GM12878 (cell line): ENCODE results near the gene PRKAG3. TPM values are rescaled to one million over a fixed set of nuclear protein-coding genes. Genes with fewer than 3 reads are reported as not detected.

Experiments used
- ATAC-seq: fragments of 200-7000 bp; cut with Tn5 transposase; 3 replicates; pipeline ENCODE4 v1.9.1; 2020; ENCODE audit warnings: mild to moderate bottlenecking, moderate library complexity
- BruUV-seq: library from RNA; stranded (reverse); fragments of 400-500 nt; replicated peaks from 2 replicates; lab custom pipeline; 2021; lab: Mats Ljungman, UMichigan
- CTCF ChIA-PET: fragments of 300-600 bp; sonication (Branson Sonifier 250); formaldehyde crosslinking; extraction: SDS; loops from one replicate; lab custom pipeline; 2021; ENCODE audit warnings: inconsistent platforms; lab: Yijun Ruan, JAX
- POLR2A ChIA-PET: fragments of 350-600 bp; formaldehyde crosslinking; extraction: SDS; loops from one replicate; lab custom pipeline; 2021; ENCODE audit warnings: inconsistent platforms; lab: Charles Lee
- RAD21 ChIA-PET: fragments of 300-600 bp; sonication (Branson Sonifier 250); formaldehyde crosslinking; loops from one replicate; lab custom pipeline; 2023; ENCODE audit warnings: antibody characterized with exemption; ENCODE audit not compliant: unreplicated experiment; lab: Charles Lee
- SMC1A ChIA-PET: fragments of 300-600 bp; sonication (Branson Sonifier 250); formaldehyde crosslinking; loops from one replicate; lab custom pipeline; 2023; ENCODE audit not compliant: unreplicated experiment, uncharacterized antibody; lab: Charles Lee
- DNase-seq: peaks from one replicate; pipeline ENCODE4 v3.0.0-alpha.2; 2011; ENCODE audit warnings: low read depth, low spot score
- FAIRE-seq: peaks from 3 replicates; lab custom pipeline; 2011; peaks lifted over from hg19 to GRCh38; lab: Jason Lieb, UNC
- H2AFZ ChIP-seq: 2 replicates; pipeline ENCODE4 v1.6.0; 2011; ENCODE audit warnings: low read depth, low read length, control low read depth; ENCODE audit not compliant: control insufficient read depth
- H3K27ac ChIP-seq: 2 replicates; pipeline ENCODE4 v1.5.1; 2011; ENCODE audit warnings: control low read depth; ENCODE audit not compliant: control insufficient read depth, insufficient read depth
- H3K27me3 ChIP-seq, 2 experiments: replicated peaks in 1 of 2; 2 replicates each; pipeline versions ENCODE4 v1.6.0 to v1.6.1; 2011; ENCODE audit warnings: low read length in 1 of 2; ENCODE audit not compliant: control insufficient read depth in 2 of 2, insufficient read depth in 2 of 2
- H3K36me3 ChIP-seq, 2 experiments: 2 replicates each; pipeline ENCODE4 v1.5.1; 2011; ENCODE audit warnings: low read length in 1 of 2; ENCODE audit not compliant: control insufficient read depth in 2 of 2, insufficient read depth in 2 of 2
- H3K4me1 ChIP-seq: 2 replicates; pipeline ENCODE4 v1.6.1; 2011; ENCODE audit warnings: mild to moderate bottlenecking, low read length, moderate library complexity, mixed read lengths; ENCODE audit not compliant: control insufficient read depth, insufficient read depth
- H3K4me2 ChIP-seq: 2 replicates; pipeline ENCODE4 v1.6.0; 2011; ENCODE audit warnings: control low read depth; ENCODE audit not compliant: control insufficient read depth, insufficient read depth
- H3K4me3 ChIP-seq: fragments of 200-600 bp; sonication (generic); 2 replicates; pipeline ENCODE4 v1.5.1; 2016
- H3K79me2 ChIP-seq: 2 replicates; pipeline ENCODE4 v1.6.0; 2011; ENCODE audit warnings: low read length; ENCODE audit not compliant: control insufficient read depth, insufficient read depth
- H3K9ac ChIP-seq: 2 replicates; pipeline ENCODE4 v1.8.0; 2011; ENCODE audit warnings: low read length, control low read depth, mixed read lengths; ENCODE audit not compliant: control insufficient read depth, insufficient read depth
- H3K9me3 ChIP-seq: replicated peaks from 3 replicates; pipeline ENCODE4 v1.5.1; 2011; ENCODE audit warnings: mild to moderate bottlenecking, low read length; ENCODE audit not compliant: control insufficient read depth, insufficient read depth
- H4K20me1 ChIP-seq: 2 replicates; pipeline ENCODE4 v1.6.0; 2011; ENCODE audit not compliant: control insufficient read depth, insufficient read depth
- ATF3 ChIP-seq: IDR thresholded peaks from 2 replicates; pipeline ENCODE4 v1.6.1; 2011; ENCODE audit warnings: low read depth, mild to moderate bottlenecking, low read length, moderate library complexity, borderline replicate concordance; ENCODE audit errors: extremely low read depth
- BACH1 ChIP-seq: fragments of 450-650 bp; IDR thresholded peaks from 2 replicates; pipeline ENCODE4 v1.6.1; 2017; ENCODE audit warnings: mild to moderate bottlenecking, borderline replicate concordance
- BCL11A ChIP-seq: IDR thresholded peaks from 2 replicates; pipeline ENCODE4 v1.6.1; 2011; ENCODE audit warnings: low read depth, low read length
- CTCF ChIP-seq, 3 experiments: IDR thresholded peaks in 2 of 3; conservative IDR thresholded peaks in 1 of 3; 2 replicates each; pipeline ENCODE4 v1.5.1; 2011; ENCODE audit warnings: low read depth in 3 of 3, low read length in 3 of 3, mild to moderate bottlenecking in 3 of 3, control low read depth in 2 of 3, moderate library complexity in 2 of 3, inconsistent platforms in 1 of 3, mixed read lengths in 1 of 3; ENCODE audit not compliant: control insufficient read depth in 2 of 3, insufficient read depth in 1 of 3; ENCODE audit errors: extremely low read depth in 1 of 3
- HDAC6 ChIP-seq: fragments of 200-600 bp; sonication (generic); IDR thresholded peaks from one replicate; pipeline ENCODE4 v1.8.0; 2017; ENCODE audit warnings: antibody characterized with exemption; ENCODE audit not compliant: unreplicated experiment
- IKZF2 ChIP-seq, 2 experiments: fragments of 450-650 bp; IDR thresholded peaks; 2 replicates each; pipeline ENCODE4 v1.6.1; 2017; ENCODE audit warnings: mild to moderate bottlenecking in 2 of 2, moderate library complexity in 2 of 2
- IRF3 ChIP-seq: fragments of 450-650 bp; IDR thresholded peaks from 2 replicates; pipeline ENCODE4 v1.6.1; 2014; ENCODE audit warnings: mild to moderate bottlenecking
- KLF5 ChIP-seq: fragments of 450-650 bp; IDR thresholded peaks from 2 replicates; pipeline ENCODE4 v1.6.1; 2014; ENCODE audit warnings: mild to moderate bottlenecking; ENCODE audit not compliant: partially characterized antibody
- NFYA ChIP-seq: IDR thresholded peaks from 2 replicates; pipeline ENCODE4 v1.6.1; 2011; ENCODE audit warnings: low read depth, mild to moderate bottlenecking, low read length, improper control_type of control experiment, borderline replicate concordance
- PKNOX1 ChIP-seq: fragments of 450-650 bp; IDR thresholded peaks from 2 replicates; pipeline ENCODE4 v1.6.1; 2016; ENCODE audit warnings: mild to moderate bottlenecking
- SIN3A ChIP-seq: IDR thresholded peaks from 2 replicates; pipeline ENCODE4 v1.6.1; 2012; ENCODE audit warnings: low read depth, low read length, improper control_type of control experiment
- SMAD1 ChIP-seq: fragments of 450-650 bp; IDR thresholded peaks from 2 replicates; pipeline ENCODE4 v1.6.1; 2018; ENCODE audit warnings: mild to moderate bottlenecking, low read depth; ENCODE audit not compliant: partially characterized antibody
- SMARCA5 ChIP-seq: fragments of 450-650 bp; IDR thresholded peaks from 2 replicates; pipeline ENCODE4 v1.6.1; 2017; ENCODE audit warnings: mild to moderate bottlenecking
- TAF1 ChIP-seq: IDR thresholded peaks from 2 replicates; pipeline ENCODE4 v1.6.1; 2011; ENCODE audit warnings: mild to moderate bottlenecking, low read depth, low read length, borderline replicate concordance
- YY1 ChIP-seq: IDR thresholded peaks from 2 replicates; pipeline ENCODE4 v1.6.1; 2011; ENCODE audit warnings: low read depth, mild to moderate bottlenecking, low read length
- ZBTB11 ChIP-seq: fragments of 450-650 bp; formaldehyde crosslinking; IDR thresholded peaks from 2 replicates; pipeline ENCODE4 v1.5.0; 2022; ENCODE audit warnings: mild to moderate bottlenecking, missing genetic modification characterization
- WGBS: methylation state at CpG from one replicate; pipeline ENCODE4 v1.1.6; 2016; ENCODE audit warnings: low lambda C conversion rate; ENCODE audit not compliant: insufficient replicate concordance, insufficient coverage; ENCODE audit errors: missing lambda C conversion rate; 5-methylcytosine and 5-hydroxymethylcytosine counted together
- in situ Hi-C: fragments of 300-500 bp; cut with MboI; formaldehyde crosslinking; loops from 9 replicates; pipeline ENCODE4 v1.14.3; 2018; ENCODE audit warnings: mixed read lengths
- intact Hi-C: fragments of 100-400 bp; cut with micrococcal nuclease; formaldehyde crosslinking; loops from one replicate; pipeline ENCODE4 v1.14.2; 2022; ENCODE audit not compliant: unreplicated experiment
- polyA plus RNA-seq, 11 experiments: library from polyadenylated mRNA; depleted of rRNA in 4 of 11; unstranded in 6 of 11; stranded (reverse) in 5 of 11; fragments of >200 nt; fragmentation: Nextera tagmentation in 4 of 11; fragmentation: Illumina TruSeq in 1 of 11; extraction: Ambion mirVana in 4 of 11; extraction: Trizol in 1 of 11; gene quantifications; 1 replicate in 1 of 11; 2 replicates in 10 of 11; pipeline versions ENCODE4 v1.2.1 to v1.2.3, GENCODE V29; 2011 to 2016; ENCODE audit warnings: inconsistent platforms in 2 of 11, missing spikeins in 2 of 11, low read depth in 1 of 11
- total RNA-seq, 4 experiments: library from RNA; depleted of rRNA in 3 of 4; stranded (reverse); fragments of >200 nt in 3 of 4; fragmentation: Illumina TruSeq in 1 of 4; extraction: Trizol in 1 of 4; gene quantifications; 2 replicates each; pipeline versions ENCODE4 v1.2.1 to v1.2.3, GENCODE V29; 2013 to 2021

PRKAG3 gene
- total and polyA plus RNA-seq, 10 of the 15 experiments (the other 5 are each of a cell fraction or from before 2014, with no cell fraction given): 0.04 to 0.12 (median 0.06) TPM; not detected in 7

GRCh38 chr2:218837495-218837894 is 5.9 kb upstream of the PRKAG3 start (continued):
- TF ChIP-seq ZBTB11 (no peak), BCL11A (no peak), BACH1 (no peak)

GRCh38 chr2:218834685-218835084 is 3.1 kb upstream of the PRKAG3 start:
- CTCF ChIA-PET: interaction anchor here (0.9 kb wide), 1 partner anchor 42 kb away, joined by 3 read pairs; no protein-coding TSS in a partner anchor
- H3K4me2 ChIP-seq: no peak overlapping the region
- H3K9me3 ChIP-seq: no peaks in the 10 kb centered on the region; the same call in 2 of the 3 replicates
- no peak overlapping the region for H3K4me3 ChIP-seq
- DNase-seq (no peak), ATAC-seq (no peak), FAIRE-seq (no peak)
- SMC1A ChIA-PET: interaction anchor here (0.7 kb wide), 1 partner anchor 13 kb away, joined by 3 read pairs; no protein-coding TSS in a partner anchor
- no peaks in the 10 kb centered on the region for H3K4me1 ChIP-seq
- RAD21 ChIA-PET: no interaction called here
- intact Hi-C loops (no loop called here), in situ Hi-C loops (no loop called here)
- POLR2A ChIA-PET: no interaction called here
- BruUV-seq: no TSS peak
- no peaks in the 10 kb centered on the region for H4K20me1 ChIP-seq
- peaks cover 0 to 9% of the 10 kb centered on the region in 2 experiments; a peak in 3 of 4 replicates for H3K27me3 ChIP-seq
- H3K36me3 ChIP-seq: no peaks in the 10 kb centered on the region
- H2AFZ ChIP-seq: no peak overlapping the region
- no peak overlapping the region for H3K27ac ChIP-seq
- no peaks in the 10 kb centered on the region for H3K79me2 ChIP-seq
- 15% methylated on average over 4 of the region's 4 CpGs for WGBS
- no peak overlapping the region for H3K9ac ChIP-seq
- TF ChIP-seq IRF3 (no peak), TAF1 (no peak), PKNOX1 (no peak), KLF5 (no peak), ATF3 (no peak), SIN3A (no peak), HDAC6 (no peak), CTCF (IDR thresholded peaks at IDR 0.05 in 2 of 3, conservative IDR thresholded peaks at IDR 0.05 in 1 of 3; ENCODE audit: control insufficient read depth in 2 of 3, extremely low read depth in 1 of 3, insufficient read depth in 1 of 3, low read depth in 3 of 3, low read length in 3 of 3) (no peak), BCL11A (no peak), SMAD1 (no peak), SMARCA5 (no peak), IKZF2 (IDR thresholded peaks at IDR 0.05) (no peak), YY1 (no peak), NFYA (no peak)
